Nephron progenitor cell (in vitro differentiated cells): Measurements from ENCODE around the gene TBC1D22A.
A peak's percentile ranks its signal among the peaks of the same experiment; 100 is the strongest.

Source experiments
- DNase-seq: peaks from one replicate; pipeline ENCODE4 v3.0.0; 2021
- H3K27ac Mint-ChIP-seq: 2 replicates; pipeline ENCODE4 v1.8.0; 2021; ENCODE audit warnings: mild to moderate bottlenecking, moderate library complexity, mixed read lengths
- H3K27me3 Mint-ChIP-seq: 2 replicates; pipeline ENCODE4 v1.8.0; 2021; ENCODE audit warnings: mild to moderate bottlenecking, low read depth, mixed read lengths; ENCODE audit not compliant: poor library complexity
- H3K36me3 Mint-ChIP-seq: 2 replicates; pipeline ENCODE4 v1.8.0; 2021; ENCODE audit warnings: low read depth, mixed read lengths
- H3K4me1 Mint-ChIP-seq: 2 replicates; pipeline ENCODE4 v1.8.0; 2021; ENCODE audit warnings: mixed read lengths
- H3K4me3 Mint-ChIP-seq: 2 replicates; pipeline ENCODE4 v1.8.0; 2021; ENCODE audit warnings: mild to moderate bottlenecking, moderate library complexity, mixed read lengths
- H3K9me3 Mint-ChIP-seq: 2 replicates; pipeline ENCODE4 v1.8.0; 2021; ENCODE audit warnings: mild to moderate bottlenecking, moderate library complexity, mixed read lengths
- CTCF ChIP-seq: fragments of 200-600 bp; sonication (generic); IDR thresholded peaks from 2 replicates; pipeline ENCODE4 v1.5.0; 2021; ENCODE audit warnings: antibody characterized with exemption

TBC1D22A gene

GRCh38 chr22:46992121-46992731, 229.8 kb downstream of the TBC1D22A start:
- TF ChIP-seq CTCF: no peak
- Mint-ChIP-seq H3K27me3 (peaks cover 2% of the 10 kb centered on the region), H3K9me3 (no peaks in the 10 kb centered on the region), H3K27ac (no peak overlapping the region), H3K36me3 (peaks cover 17% of the 10 kb centered on the region), H3K4me3 (no peak overlapping the region), H3K4me1 (peaks cover 13% of the 10 kb centered on the region)
- DNase-seq: no peak

- TF ChIP-seq CTCF: no peak
- Mint-ChIP-seq H3K9me3 (no peaks in the 10 kb centered on the region), H3K4me1 (peaks cover 14% of the 10 kb centered on the region), H3K27ac (no peak overlapping the region), H3K36me3 (peaks cover 18% of the 10 kb centered on the region), H3K27me3 (peaks cover 2% of the 10 kb centered on the region), H3K4me3 (no peak overlapping the region)
- no peak for DNase-seq
Observed at GRCh38 chr22:46993633-46994032, 231.2 kb downstream of the TBC1D22A start.

GRCh38 chr22:46994265-46994664, 231.8 kb downstream of the TBC1D22A start:
- H3K9me3 Mint-ChIP-seq: no peaks in the 10 kb centered on the region
- no peak for DNase-seq
- peaks cover 17% of the 10 kb centered on the region for H3K4me1 Mint-ChIP-seq
- no peak overlapping the region for H3K4me3 Mint-ChIP-seq
- peaks cover 2% of the 10 kb centered on the region for H3K27me3 Mint-ChIP-seq
- peak overlapping the region; percentile 59 for H3K27ac Mint-ChIP-seq
- H3K36me3 Mint-ChIP-seq: peaks cover 18% of the 10 kb centered on the region
- TF ChIP-seq CTCF: no peak

GRCh38 chr22:46994983-46995382, 232.5 kb downstream of the TBC1D22A start:
- Mint-ChIP-seq H3K4me1 (peaks cover 19% of the 10 kb centered on the region), H3K27ac (peak overlapping the region; percentile 37), H3K27me3 (peaks cover 2% of the 10 kb centered on the region), H3K4me3 (no peak overlapping the region), H3K9me3 (no peaks in the 10 kb centered on the region), H3K36me3 (peaks cover 20% of the 10 kb centered on the region)
- no peak for DNase-seq
- TF ChIP-seq CTCF: no peak

GRCh38 chr22:46995501-46996360, 233.3 kb downstream of the TBC1D22A start:
- TF ChIP-seq CTCF: no peak
- H3K4me3 Mint-ChIP-seq: no peak overlapping the region
- DNase-seq: no peak
- peaks cover under 1% of the 10 kb centered on the region for H3K27me3 Mint-ChIP-seq
- H3K4me1 Mint-ChIP-seq: peaks cover 25% of the 10 kb centered on the region
- peak overlapping the region; percentile 37 for H3K27ac Mint-ChIP-seq
- no peaks in the 10 kb centered on the region for H3K9me3 Mint-ChIP-seq
- peaks cover 23% of the 10 kb centered on the region for H3K36me3 Mint-ChIP-seq
